CD4-positive, alpha-beta T cell treated with Interleukin-21 for 1 hour (primary cell): ENCODE data around the gene SYTL1.
"Not testable (repeated sequence)": the region's sequence is repeated elsewhere in the genome, so short reads cannot be mapped to it uniquely, and the experiment has no call there.

Source experiments
- DNase-seq: peaks from one replicate; pipeline ENCODE4 v3.0.0-alpha.2; 2020

The SYTL1 gene

GRCh38 chr1:27365372-27366112 is 23.7 kb downstream of the SYTL1 start:
- DNase-seq, result peak; percentile 82

DNA sequence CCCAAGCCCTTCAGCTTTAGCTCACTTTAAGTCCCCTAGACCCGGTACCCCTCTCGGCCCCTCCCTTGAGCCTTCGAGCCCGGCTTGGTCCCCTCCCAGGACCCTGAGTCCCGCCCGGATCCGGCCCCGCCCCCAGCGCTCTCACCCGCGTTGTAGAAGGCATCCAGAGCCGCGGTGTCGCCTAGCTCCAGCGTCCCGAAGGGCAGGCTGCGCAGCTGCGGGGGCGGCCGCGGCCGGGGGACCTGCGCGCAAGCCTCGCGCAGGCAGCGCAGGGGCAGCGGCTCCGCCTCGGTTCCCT is 24.2 kb downstream of the SYTL1 start:
- peak; percentile 72 for DNase-seq

DNA sequence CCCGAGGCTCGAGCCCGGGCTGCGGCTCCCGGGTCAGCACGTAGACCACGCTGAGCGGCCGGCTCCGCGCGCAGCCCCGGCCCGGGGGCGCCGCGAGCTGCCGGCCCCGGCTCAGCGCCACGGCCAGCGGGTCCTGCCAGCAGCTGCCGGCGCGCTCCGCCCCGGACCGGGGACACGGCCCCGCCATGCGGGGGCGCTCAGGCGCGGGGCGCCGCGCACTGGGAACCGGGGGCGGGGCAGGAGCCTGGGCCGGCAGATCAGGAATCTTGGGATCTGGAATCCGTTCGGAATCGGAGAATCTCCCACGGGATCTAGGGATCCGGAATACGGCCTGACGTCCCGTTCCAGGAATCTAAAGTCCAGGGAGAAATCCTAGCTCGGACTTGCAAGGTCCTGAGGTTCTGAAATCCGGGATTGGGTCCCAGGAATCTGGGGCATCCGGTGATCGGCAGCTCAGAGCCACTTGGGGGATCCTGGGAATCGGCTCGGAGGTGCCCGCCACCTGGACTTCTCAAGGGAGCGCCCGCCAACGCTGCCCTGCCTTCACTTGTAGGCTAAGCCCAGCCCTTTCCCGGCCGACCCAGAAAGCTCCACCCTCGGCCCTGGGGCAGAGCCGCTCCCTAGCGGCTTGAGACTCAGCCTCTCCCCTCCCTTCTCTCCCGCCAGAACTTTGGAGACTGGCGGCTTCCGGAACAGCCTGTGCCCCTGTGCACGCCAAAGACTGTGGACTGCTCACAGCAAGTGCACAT is 24.8 kb downstream of the SYTL1 start, which contains the start of gene MAP3K6:
MAP3K6 (minus strand) TSS at position 551 of the 749 bp plus-strand sequence; CDS start at position 187, 364 bp downstream.
- DNase-seq, result peak; percentile 38

GRCh38 chr1:27367160-27367650 is 25.4 kb downstream of the SYTL1 start:
- no peak for DNase-seq

DNA sequence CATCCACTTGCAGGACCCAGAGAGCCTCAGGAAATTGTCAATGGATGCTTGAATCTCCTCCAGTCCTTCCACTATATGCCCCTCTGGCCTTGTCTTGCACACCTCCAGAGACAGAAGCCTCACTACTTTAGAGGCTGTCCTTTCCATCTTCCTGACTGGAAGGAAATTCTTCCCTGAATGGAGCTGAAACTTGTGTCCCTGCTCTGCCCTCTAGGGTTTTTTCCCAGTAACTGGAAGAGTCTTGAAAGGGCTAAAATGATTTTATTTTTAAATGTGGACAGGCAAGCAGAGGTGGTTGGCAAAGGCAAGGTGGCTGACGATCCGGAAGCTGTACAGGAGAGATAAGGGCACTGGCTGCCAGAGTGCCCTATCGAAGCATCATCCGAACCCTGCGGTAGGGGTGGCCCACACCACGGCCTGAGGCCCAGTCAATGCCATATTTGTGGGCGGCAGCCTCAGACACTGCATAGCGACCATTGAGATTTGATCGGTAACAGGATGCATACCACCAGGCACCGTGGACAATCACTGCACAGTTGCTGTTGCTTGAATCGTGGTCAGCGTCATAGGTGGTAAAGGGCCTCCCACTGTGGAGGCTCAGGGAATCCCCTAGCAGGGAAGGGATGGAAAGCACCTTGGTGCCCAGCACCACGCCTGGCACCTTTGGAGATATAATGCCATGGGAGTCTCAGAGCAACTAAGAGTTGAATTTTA is 27.2 kb downstream of the SYTL1 start:
- no peak for DNase-seq

GRCh38 chr1:27372022-27372807 is 30.4 kb downstream of the SYTL1 start:
- no peak for DNase-seq

- no peak for DNase-seq
Observed at GRCh38 chr1:27372808-27373690, 31.2 kb downstream of the SYTL1 start.

DNA sequence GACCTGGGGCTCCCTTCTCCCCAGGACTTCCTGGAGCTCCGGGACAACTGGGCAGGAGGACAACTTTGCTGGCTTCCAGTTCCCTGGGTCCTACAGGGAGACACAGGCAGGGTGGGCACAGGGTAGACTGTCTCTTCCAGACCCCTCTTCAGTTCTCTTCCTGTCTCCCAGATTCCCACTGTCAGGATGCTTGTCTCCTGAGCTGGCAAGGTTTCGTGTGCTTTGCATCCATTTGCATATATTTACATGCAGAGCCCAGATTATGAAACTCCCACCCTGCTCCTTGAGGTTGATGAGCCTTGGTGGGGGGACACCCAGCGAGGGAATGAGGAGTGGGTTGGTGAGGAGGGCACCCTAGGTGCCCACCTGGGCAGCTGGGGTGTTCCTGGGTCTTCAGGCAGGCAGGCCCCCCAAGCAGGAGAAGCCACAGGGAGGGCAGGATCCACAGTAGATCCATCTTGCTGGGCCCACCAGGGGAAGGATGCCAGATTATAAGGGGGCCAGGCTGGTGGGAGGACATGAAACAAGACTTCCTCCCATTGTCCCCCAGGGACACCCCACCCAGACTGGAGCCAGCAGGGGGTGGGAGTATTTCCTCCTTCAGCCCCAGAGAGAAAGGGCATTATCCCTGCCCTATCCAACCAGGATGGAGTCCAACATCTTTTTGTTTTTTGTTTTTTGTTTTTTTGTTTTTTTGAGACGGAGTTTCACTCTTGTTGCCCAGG is 32.7 kb downstream of the SYTL1 start, which contains the start of gene FCN3:
FCN3 (minus strand) TSS at position 463 of the 725 bp plus-strand sequence; CDS start at position 457, 6 bp downstream.
- no peak for DNase-seq

- DNase-seq, result no peak
Observed at GRCh38 chr1:27377760-27378495, 36.1 kb downstream of the SYTL1 start.

GRCh38 chr1:27379564-27380122 is 37.8 kb downstream of the SYTL1 start:
- no peak for DNase-seq

DNA sequence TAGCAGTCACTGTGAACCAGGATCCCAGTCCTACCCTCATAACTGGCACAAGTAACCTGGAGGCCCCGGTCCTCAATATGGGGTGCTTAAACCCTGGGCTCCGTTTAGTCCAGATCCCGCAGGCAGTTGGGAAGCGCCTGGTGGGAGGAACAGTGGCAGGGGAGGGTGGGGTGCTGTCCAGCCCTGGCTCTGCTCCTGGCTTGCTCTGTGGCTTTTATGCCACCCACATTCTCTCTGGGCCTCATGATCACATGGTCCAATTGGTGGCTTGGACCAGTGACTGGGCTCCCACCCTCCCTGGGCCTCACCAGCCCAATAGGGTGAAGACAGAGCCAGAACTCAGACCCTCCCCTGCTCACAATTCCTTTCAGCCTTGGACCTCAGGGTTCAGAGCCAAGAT is 38.4 kb downstream of the SYTL1 start:
- DNase-seq, result no peak

- no peak for DNase-seq
Observed at GRCh38 chr1:27380766-27381733, 39.2 kb downstream of the SYTL1 start.

- no peak for DNase-seq
Observed at GRCh38 chr1:27381969-27382762, 40.3 kb downstream of the SYTL1 start.

DNA sequence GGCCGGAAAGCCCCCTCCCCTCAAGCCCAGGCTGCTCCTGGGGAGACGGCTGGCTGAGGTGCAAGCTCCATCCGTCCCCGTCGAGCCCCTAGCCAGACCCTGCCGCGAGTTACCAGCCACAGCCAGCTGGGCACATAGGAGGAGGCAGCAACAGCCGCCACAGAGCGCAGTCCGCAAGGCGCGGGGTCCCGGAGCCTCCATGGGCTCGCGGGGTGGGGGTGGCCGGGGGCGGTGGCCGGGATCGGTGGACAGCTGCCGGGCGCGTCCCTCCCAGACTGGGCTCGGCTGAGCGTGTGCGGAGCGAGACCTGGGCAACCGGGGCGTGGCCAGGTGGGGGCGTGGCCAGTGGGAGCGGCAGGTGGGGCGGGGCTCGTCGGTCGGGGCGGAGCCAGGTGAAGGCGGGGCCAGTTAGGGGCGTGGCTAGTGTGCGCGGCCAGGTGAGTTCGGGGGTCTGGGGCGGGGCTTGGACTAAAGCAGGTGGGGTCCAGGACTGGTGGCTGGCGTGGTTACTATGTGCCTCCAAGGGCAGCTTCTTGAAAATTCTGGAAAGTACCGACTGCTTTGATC is 41.3 kb downstream of the SYTL1 start, which contains the start of gene CD164L2:
CD164L2 (minus strand) TSS at position 295 of the 567 bp plus-strand sequence; CDS start at position 201, 94 bp downstream.
- peak; percentile 40 for DNase-seq

DNA sequence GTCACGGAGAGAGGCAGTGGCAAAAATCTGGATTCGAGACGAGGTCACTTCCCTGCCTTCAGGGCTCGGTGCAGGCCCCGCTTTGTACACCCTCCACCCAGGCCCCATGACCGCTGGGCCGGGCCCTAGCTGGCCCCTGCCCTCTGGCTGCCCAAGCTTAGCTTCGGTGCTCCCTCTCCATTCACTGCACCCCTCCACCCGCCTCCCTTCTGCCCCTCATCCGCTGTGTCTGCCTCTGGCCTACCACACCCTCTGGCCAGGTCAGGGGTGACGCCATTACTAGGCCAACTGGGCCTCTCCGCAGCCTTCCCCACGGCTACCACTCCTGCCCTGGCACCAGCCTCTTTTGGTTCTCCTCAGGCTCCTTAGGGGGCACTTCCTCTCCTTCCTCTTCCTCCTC is 41.8 kb downstream of the SYTL1 start:
- DNase-seq, result no peak

DNA sequence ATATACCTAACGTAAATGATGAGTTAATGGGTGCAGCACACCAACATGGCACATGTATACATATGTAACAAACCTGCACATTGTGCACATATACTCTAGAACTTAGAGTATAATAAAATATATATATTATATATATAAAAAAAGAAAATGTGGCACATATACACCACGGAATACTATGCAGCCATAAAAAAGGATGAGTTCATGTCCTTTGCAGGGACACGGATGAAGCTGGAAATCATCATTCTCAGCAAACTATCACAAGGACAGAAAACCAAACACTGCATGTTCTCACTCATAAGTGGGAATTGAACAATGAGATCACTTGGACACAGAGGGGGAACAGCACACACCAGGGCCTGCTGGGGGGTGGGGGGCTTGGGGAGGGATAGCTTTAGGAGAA is 43.0 kb downstream of the SYTL1 start:
- DNase-seq, result not testable (repeated sequence)
